Right lung (tissue), 5 donors: ENCODE measurements around the gene RITA1. TPM values are rescaled to one million over a fixed set of nuclear protein-coding genes. Genes with fewer than 3 reads are reported as not detected.

Experiments
- DNase-seq, 2 donors: peaks; one replicate each; pipeline ENCODE4 v3.0.0-alpha.2; 2013
- polyA plus RNA-seq, 5 donors: library from polyadenylated mRNA; unstranded; fragments of 120-200 nt; gene quantifications; one replicate each; pipeline versions ENCODE4 v1.2.1 to v1.2.3, GENCODE V29; 2013; ENCODE audit warnings: inconsistent platforms in 1 of 5, low replicate concordance in 1 of 5; ENCODE audit not compliant: insufficient read length in 5 of 5, insufficient read depth in 1 of 5

Gene RITA1
- polyA plus RNA-seq, 5 donors, result 8.3 to 16.7 (median 11.5) TPM

- no peak for DNase-seq
Measured at GRCh38 chr12:113152196-113152834, 33.2 kb upstream of the RITA1 start.

DNA sequence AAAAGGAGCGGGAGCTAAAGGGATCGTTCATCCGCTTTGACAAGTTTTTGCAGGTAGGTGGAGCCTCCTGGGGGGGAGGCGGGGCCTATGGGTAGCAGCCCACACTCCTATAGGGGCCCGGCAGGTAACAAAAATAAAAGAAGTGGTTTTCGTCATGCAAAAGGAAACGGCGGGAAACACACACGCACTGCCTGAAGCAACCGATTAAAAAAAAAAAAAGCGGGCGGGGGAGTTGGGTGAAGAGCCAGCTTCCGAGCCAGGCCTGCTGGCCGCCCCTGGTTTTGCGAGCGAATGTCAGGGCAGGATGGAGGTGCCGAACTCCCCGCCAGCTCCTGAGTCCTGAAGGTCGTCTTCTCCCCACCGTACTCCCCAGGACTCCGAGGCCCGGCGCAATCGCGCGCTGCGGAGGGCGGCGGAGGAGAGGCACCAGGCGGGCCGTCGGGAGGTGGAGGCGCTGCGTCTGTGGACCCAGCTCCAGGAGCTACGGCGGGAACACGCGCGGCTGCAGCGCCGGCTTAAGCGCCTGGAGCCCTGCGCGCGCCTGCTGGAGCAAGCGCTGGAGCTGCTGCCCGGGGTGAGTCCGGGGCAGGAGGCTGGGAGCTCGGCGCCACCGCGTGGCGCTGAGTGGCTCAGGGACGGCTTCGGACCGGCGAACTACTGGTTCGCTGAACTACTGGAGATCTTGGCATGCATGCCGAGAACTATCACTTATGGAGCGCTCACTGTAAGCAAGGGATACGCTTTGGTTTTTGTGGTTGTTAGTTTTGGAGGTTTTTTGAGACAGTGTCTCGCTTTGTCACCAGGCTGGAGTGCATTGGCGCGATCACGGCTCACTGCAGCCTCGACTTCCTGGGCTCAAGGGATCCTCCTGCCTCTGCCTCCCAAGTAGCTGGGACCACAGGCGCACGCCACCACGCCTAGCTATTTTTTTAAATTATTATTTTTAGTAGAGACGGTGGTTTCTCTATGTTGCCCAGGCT, 32.4 kb upstream of the RITA1 start:
- peak; percentile 53 to 59 for DNase-seq

DNA sequence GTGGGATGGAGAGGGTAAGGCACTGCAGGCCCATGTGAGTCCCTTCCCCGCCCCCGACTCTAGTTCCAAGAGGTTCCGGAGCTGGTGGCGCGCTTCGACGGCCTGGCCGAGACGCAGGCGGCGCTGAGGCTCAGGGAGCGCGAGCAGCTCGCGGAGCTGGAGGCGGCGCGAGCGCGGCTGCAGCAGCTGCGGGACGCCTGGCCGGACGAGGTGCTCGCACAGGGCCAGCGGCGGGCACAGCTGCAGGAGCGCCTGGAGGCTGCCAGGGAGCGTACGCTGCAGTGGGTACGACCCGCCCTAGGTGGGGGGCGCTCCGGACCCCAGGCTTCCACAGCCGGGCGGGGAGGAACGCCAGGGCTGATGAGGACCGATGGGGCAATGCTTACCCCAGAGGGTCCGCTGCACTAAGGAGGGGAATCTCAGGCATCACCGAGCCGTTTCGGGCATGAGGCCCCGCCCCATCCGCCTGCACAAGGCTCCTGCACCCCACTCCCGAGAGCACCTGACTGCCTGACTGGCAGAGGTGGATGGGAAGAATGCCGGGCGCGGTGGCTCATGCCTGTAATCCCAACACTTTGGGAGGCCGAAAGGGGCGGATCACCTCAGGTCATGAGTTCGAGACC, 31.1 kb upstream of the RITA1 start:
- DNase-seq, result no peak

- no peak for DNase-seq
Measured at GRCh38 chr12:113155060-113155459, 30.5 kb upstream of the RITA1 start.

GRCh38 chr12:113155646-113156045, 29.9 kb upstream of the RITA1 start:
- no peak for DNase-seq

DNA sequence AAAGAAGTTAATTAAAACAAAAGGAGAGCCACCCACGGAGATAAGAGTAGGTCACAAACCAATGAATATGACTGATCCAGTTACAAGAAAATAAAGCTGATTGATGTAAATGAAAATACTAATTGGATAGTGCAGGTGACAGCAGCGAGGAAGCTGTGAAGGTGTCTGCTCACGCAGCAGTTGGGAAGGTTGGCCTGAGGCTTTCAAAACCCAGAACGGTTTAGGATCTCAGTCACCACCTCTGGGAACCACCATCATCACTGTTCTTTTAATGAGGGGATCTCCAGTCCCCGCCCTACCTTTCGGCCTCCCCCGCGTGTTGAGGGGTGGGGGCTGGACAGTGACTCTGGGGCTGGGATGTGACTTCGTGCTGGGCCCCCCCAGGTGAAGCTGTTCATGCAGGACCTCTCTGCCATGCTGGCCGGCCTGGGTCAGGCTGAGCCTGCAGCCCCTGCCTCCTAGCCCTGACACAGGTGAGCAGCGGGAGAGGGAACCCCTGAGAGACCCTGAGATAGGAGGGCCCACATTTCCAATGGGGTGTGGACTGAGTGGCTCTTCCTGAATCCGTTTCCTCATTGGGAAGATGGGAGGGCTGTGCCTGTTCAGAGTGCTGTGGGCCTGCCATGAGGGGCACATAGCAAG, 28.2 kb upstream of the RITA1 start:
- no peak for DNase-seq

- no peak for DNase-seq
Measured at GRCh38 chr12:113158439-113159203, 26.9 kb upstream of the RITA1 start.

DNA sequence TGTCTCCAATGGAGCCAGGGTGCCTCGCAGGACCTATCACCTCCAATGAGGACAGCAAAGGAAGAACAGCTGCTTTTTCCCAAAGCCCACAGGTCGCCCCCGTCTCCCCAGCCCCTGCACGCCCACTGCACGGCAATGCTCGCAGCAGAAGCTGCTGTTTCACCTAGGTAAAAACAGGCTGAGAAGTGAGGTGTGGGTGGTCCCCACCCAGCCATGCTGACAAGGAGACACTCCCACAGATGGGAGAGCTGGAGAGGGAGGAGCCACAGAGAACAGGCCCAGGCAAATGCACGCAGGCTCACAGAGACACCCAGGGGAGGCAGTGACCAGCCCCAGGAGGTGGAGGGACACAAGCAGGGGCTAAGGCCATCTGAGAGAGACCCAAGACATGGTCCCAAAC, 25.6 kb upstream of the RITA1 start:
- no peak for DNase-seq

DNA sequence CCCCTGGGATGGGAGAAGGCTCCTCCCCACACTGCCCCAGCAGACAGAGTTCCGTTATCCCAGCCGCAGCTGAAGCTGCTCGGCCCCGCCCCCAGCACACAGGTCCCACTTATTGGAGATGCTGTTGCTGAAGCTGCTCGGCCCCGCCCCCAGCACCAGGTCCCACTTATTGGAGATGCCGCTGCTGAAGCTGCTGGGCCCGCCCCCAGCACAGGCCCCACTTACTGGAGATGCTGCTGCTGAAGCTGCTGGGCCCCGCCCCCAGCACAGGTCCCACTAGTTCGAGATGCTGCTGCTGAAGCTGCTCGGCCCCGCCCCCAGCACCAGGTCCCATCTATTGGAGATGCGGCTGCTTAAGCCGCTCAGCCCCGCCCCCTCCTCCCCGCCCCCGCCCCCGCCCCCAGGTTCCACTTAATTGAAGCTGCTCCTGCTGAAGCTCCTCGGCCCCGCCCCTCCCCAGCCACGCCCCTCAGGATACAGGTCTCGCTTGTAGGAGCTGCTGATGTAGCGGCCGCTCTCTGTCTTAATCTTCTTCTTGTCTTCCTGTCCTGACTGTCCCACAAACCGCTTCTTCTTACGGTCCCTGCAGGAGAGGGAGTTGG, 24.0 kb upstream of the RITA1 start:
- DNase-seq, result no peak

DNA sequence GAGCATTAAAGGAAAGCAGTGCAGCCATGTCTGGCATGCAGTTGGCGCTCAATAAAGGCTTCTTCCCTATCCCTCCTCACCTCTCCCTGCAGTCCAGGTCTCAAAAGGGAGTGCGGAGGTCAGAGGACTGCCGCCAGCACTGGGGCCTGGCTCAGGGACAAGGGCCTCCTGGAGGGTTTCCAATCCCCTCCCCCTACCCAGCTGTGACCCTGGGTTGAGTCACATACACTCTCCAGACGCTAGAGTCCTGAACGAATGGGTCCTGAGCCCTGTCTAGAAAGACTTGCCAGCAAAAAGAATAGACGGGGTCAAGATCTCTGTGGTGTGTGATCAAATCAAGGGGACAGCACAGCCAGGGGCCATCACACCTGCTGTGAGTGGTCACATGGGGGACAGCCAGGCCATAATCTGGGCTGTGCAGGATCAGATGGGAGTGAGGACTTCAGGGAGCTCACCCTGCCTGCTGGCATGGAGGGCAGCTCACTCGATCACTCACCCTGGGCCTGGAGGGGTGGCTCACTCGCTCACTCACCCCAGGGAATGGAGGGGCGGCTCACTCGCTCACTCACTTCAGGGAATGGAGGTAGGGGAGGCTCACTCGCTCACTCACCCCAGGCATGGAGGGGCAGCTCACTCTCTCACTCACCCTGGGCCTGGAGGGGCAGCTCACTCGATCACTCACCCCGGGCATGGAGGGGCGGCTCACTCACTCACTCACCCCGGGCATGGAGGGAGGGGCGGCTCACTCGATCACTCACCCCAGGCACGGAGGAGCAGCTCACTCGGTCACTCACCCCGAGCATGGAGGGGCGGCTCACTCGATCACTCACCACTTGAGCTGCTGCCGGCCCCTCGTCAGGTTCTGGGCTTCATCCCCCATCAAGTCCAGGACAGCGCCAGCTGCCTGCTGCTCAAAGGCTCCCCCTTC, 23.2 kb upstream of the RITA1 start:
- DNase-seq, result no peak

GRCh38 chr12:113163030-113163360, 22.5 kb upstream of the RITA1 start:
- no peak for DNase-seq

GRCh38 chr12:113164014-113164413, 21.5 kb upstream of the RITA1 start:
- DNase-seq, result no peak

- DNase-seq, result no peak
Measured at GRCh38 chr12:113165521-113166450, 19.7 kb upstream of the RITA1 start.

DNA sequence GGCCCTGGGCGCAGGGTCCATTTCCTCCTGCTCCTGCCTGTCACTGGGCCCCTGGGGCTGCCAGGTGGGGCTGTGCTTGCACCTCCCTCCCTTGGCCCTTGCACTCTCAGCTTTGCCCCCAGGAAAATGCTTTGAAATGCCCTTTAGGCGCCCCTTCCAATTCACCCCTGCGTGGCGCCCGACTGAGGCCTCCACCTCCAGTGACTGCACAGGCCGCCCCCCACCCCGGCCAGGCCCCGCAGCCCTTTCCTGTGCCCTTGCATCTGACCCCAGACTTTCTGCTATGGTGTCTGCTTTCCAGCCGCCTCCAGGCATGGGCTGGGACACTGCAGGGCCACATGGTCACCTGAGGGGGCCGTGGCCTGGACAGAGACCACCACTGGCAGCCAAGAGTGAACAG, 17.7 kb upstream of the RITA1 start:
- DNase-seq, result no peak

DNA sequence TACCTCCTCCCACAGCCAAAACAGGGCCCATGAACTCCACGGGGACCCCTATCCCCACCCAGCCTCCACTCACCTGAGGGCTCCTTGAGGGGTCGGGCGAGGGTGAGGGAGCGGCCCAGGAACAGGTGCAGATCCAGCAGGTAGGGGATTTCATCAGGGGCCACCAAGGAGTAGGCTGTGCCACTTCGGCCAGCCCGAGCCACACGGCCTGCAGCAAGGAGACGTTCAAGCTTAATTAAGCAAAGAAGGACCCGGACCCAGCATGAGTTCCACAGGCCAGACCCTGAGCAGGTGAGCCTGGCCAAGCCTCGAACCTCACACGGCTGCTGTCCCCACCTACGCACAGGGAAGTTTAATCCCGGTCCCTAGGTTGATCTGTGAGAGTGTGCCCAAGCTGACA, 15.8 kb upstream of the RITA1 start:
- DNase-seq, result no peak

DNA sequence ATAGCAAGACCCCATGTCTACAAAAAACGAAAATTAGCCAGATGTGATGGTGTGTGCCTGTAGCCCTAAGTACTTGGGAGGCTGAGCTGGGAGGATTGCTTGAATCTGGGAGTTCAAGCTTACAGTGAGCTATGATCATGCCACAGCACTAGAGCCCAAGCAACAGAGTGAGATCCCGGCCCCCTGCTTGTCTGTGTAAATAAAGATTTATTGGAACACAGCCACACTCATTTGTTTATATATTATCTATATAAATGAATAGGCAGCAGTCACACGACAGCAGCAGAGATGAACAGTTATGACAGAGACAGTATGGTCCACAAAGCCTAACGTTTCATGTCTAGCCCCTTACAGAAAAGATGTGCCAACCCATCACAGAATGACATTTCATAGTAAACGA, 15.1 kb upstream of the RITA1 start:
- no peak for DNase-seq

- DNase-seq, result no peak
Measured at GRCh38 chr12:113170926-113171325, 14.6 kb upstream of the RITA1 start.

DNA sequence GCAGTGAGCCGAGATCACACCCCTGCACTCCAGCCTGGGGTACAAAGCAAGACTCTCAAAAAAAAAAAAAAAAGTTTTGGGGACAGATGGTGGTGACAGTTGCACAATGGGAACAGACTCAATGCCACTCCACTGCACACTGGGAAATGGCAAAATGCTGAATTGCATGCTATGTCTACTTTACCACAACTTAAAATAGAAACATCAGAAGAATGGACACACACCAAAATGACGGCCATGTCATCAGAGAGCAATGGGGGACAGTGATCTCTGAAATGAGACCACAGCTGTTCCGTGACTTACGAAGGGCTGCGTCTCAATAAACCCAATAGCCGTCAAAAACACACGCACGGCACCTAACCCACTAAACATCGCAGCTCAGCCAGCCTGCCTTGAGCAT, 14.0 kb upstream of the RITA1 start:
- no peak for DNase-seq

DNA sequence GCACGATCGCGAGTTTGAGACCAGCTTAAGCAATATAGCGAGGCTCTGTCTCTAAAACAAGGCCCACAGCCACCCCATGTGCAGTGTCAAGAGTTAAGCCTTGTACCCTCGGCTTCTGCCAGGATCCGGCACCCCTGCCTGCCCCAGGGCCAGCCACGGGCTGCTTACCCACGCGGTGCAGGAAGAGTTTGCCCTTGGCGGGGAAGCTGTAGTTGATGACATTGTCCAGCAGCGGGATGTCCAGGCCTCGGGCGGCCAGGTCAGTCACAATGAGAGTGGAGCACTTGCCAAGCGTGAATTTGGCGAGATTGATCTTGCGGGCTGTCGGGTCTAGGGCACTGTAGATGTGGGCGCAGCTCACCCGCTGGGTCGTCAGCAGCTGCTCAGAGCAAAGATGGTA, 13.3 kb upstream of the RITA1 start:
- DNase-seq, result no peak
